GM15510 (cell line): ENCODE measurements around the gene KIF6.

Experiments
- POLR2A ChIP-seq: IDR thresholded peaks from 3 replicates; pipeline ENCODE4 v1.6.1; 2011; ENCODE audit warnings: borderline replicate concordance; ENCODE audit not compliant: insufficient read length; ENCODE audit errors: extremely low read depth

KIF6 gene

GRCh38 chr6:39724787-39725631 is at the start of gene KIF6:
Gene KIF6 (minus strand): TSS chr6:39725408. CDS start chr6:39725310, 98 bp downstream.
- TF ChIP-seq POLR2A, result no peak

DNA sequence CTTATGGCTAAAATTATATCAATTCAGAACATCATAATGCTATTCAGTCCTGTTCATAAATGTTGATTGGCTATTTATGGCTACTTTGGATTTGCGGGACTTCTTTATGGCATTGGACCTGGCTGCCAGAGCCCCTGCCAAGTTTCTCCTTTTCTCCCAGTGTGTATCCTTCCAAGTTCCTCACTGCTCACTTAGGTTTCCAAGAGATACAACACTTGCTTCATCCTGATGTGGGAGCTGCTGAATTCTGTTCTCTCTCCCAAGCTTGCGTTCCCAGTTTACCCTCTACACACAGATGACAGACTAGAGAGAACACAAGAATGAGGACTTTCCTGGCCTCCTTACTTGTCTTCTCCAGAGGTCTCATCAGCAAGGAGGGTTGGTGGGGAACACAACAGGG is 48.6 kb upstream of the KIF6 start:
- TF ChIP-seq POLR2A, result no peak

DNA sequence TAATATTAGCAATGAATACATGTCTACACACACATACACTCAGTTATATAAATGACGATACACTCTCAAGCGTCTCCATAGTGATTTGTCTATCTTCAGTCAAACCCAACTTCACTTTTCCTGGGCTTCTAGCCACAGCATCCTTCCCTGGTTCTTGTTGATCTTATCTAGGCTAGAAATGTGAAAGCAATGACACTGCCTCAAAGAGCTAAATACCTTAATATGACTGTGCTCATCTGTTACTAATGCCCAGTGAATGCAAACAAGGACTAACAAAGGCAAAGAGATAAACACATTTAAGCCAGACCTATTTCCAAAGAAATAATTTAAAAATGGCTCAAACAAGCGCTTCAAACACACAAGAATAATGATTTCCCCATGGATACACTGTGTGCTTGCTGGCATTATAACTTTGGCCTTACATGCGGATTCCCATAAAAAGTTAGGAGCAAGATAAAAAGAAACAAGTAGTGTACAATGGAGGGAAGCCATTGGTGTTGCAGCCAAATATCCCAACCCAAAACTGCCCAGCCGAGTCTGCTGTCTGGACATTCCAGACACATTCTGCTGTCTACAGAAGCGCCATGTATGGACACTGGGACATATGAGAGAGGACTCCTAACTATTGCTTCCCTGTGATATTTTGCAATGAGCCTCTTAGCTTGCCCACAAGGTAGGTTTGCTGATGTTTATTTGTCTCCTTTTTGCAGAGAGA is 47.5 kb upstream of the KIF6 start:
- no peak for TF ChIP-seq POLR2A

DNA sequence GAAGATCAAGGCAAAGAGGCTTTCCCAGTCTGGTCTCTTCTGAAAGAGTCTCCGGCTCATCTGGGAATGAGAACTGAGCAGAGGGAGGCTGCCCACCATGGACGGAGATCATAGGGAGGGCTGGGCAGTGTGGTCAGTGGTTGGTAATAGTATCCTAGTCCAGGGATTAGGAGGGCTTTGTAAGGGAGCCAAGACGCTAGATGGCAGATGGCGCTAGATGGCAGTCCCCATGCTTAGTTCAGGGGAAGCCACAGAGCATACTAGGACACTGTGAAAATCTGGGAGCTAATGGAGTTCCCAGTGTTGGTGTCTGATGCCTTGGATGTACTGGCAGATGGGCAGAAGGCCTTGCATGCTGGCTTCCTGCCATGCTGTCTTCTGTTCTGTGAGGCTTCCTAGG is 45.2 kb upstream of the KIF6 start:
- TF ChIP-seq POLR2A, result no peak

DNA sequence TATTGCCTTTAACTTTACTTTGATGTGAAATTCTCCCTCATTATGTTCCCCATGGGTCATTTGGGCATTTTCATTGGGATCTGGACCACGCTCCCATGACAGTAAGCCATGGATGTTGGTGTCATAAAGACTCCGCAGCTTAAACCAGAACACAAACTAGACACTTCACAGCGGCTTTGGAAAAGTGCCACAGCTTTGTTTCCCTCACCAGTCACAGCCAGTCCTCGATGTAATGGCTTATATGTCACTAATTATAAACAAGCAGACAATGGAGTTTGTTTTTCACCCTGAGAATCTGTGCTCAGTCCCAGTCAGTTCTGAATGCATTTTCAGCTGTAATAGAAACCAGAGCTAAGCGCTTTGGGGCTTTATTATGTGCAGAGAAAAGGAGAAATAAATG is 43.8 kb upstream of the KIF6 start:
- TF ChIP-seq POLR2A, result no peak

GRCh38 chr6:39765508-39766065 is 40.4 kb upstream of the KIF6 start:
- TF ChIP-seq POLR2A, result no peak

DNA sequence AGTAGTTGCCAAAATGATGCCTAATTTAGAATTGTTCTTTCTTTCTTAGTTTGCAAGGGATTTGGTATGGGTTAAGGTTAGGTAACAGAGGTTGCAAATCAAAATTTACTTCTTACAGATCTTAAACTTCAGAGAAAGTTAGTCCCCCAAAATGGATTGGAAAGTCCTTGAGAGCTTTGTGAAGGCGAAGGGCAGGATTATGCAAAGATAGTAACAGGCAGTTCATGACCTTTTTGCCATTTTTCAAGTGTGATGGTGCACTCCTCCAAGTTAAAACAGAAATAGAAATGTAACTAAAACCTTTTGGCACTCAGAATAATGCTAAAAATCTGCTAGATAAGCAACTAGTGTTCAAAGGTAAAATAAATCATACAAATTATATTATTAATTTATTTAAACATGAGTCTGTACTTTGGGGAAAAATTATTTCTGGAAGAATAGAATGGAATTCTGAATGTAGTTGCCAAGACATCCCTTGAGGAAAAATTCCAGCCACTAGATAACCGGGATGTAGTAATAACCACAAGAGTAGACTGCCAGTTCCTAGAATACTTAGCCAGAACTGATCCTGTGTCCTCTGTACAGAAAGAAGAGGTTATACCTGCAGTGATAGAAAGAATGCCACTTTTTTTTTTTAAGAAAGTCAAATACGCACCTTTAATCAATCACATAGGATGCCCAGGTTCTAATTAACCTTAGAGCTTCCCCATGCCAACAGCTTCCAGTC is 35.2 kb upstream of the KIF6 start:
- no peak for TF ChIP-seq POLR2A

GRCh38 chr6:39758905-39759605 is 33.8 kb upstream of the KIF6 start:
- TF ChIP-seq POLR2A, result no peak

DNA sequence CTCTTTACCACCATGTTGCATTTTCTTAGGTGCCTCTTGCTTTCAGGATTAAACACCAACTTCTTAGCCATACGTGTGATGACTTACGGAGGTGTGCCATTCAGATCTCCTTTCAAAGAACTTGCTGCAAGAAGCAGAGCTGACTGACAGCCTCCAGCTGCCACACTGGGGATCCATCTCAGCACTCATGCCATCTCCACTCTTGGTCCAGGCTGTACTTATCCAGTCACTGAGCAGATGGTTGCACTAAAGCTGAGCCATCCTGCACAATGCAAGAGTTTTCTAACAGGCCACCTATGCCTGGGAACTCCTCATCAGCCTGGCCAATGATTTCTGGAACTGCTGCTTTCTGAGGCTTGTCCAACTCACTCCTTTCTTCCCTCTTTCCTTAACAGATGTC is 31.4 kb upstream of the KIF6 start:
- no peak for TF ChIP-seq POLR2A

- no peak for TF ChIP-seq POLR2A
Observed at GRCh38 chr6:39755231-39755630, 30.0 kb upstream of the KIF6 start.

- no peak for TF ChIP-seq POLR2A
Observed at GRCh38 chr6:39754514-39755115, 29.4 kb upstream of the KIF6 start.

DNA sequence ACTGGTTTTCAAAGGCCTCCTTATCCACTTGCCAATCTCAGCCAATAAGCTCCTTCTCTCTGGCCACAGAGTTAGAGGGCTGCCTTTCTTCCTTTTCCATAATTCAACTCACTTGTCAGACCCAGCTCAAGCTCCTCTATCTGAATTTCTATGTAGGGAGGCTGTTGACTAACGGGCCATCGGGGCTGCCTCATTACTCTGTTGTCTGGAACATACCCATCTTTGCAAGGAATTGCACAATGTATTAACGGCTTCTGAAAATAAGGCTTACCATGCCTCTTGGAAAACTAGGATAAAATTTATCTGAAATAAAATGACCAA is 28.5 kb upstream of the KIF6 start:
- TF ChIP-seq POLR2A, result no peak

DNA sequence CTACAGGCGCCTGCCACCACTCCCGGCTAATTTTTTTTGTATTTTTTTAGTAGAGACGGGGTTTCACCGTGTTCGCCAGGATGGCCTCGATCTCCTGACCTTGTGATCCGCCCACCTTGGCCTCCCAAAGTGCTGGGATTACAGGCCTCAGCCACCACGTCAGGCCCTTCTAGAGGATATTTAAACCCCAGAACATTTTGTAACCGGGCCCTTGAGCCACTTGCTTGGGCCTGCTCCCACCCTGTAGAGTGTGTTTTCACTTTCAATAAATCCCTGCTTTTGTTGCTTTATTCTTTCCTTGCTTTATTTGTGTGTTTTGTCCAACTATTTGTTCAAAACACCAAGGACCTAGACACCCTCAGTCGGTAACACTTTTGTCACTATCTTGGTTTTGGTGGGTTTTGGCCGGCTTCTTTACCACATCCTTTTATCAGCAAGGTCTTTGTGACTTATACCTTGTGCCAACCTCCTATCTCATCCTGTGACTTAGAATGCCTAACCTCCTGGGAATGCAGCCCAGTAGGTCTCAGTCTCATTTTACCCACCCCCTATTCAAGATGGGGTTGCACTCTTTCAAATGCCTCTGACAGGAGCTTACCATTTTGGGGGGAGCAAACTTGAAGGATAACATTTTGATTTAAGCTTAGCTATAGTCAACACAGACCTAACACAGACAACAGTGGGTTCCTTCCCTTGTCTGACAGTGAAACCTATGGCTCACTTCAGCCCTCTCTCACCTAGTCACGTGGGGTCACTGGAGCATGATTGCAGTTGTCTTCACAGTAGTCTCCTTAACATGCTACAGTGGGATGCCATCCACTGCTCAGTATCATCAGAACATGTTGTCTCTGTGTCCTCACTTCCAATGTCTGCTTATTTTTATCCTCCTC is 27.9 kb upstream of the KIF6 start:
- no peak for TF ChIP-seq POLR2A
